HG03354 (cell line): ENCODE results near the gene EWSR1.

Experiments
- ATAC-seq: cut with Tn5 transposase; IDR thresholded peaks from one replicate; pipeline ENCODE4 v1.9.1; 2021; ENCODE audit warnings: mild to moderate bottlenecking; ENCODE audit not compliant: unreplicated experiment, poor library complexity, severe bottlenecking

EWSR1 gene

GRCh38 chr22:29300807-29301601 lies 32.9 kb downstream of the EWSR1 start:
- no peak for ATAC-seq

- ATAC-seq: no peak
Measured at GRCh38 chr22:29301716-29302401, 33.8 kb downstream of the EWSR1 start.

GRCh38 chr22:29302402-29302680 lies 34.3 kb downstream of the EWSR1 start:
- ATAC-seq: no peak

- no peak for ATAC-seq
Measured at GRCh38 chr22:29302681-29303465, 34.8 kb downstream of the EWSR1 start.

GRCh38 chr22:29305836-29306174 lies 37.7 kb downstream of the EWSR1 start:
- ATAC-seq: no peak

- ATAC-seq: no peak
Measured at GRCh38 chr22:29306175-29306834, 38.2 kb downstream of the EWSR1 start, which contains the start of gene GAS2L1. TSS of gene GAS2L1 (plus strand) at chr22:29306650. CDS start at chr22:29308106, 1,456 bp downstream.

- ATAC-seq: no peak
Measured at GRCh38 chr22:29306835-29307595, 38.9 kb downstream of the EWSR1 start.

- ATAC-seq: no peak
Measured at GRCh38 chr22:29307596-29308147, 39.6 kb downstream of the EWSR1 start.

GRCh38 chr22:29308148-29308790 lies 40.2 kb downstream of the EWSR1 start:
- ATAC-seq: no peak

GRCh38 chr22:29308791-29309262 lies 40.8 kb downstream of the EWSR1 start:
- no peak for ATAC-seq

- ATAC-seq: no peak
Measured at GRCh38 chr22:29309332-29310064, 41.4 kb downstream of the EWSR1 start.

GRCh38 chr22:29310065-29310862 lies 42.2 kb downstream of the EWSR1 start:
- ATAC-seq: no peak

GRCh38 chr22:29310863-29311339 lies 42.8 kb downstream of the EWSR1 start:
- peak; percentile 49 for ATAC-seq

GRCh38 chr22:29311464-29312217 lies 43.6 kb downstream of the EWSR1 start:
- no peak for ATAC-seq

GRCh38 chr22:29312218-29313125 lies 44.4 kb downstream of the EWSR1 start:
- ATAC-seq: no peak
